Epithelial cell of proximal tubule (primary cell): Measurements from ENCODE around the gene LYPLA2. TPM values are rescaled to one million over a fixed set of nuclear protein-coding genes. Genes with fewer than 3 reads are reported as not detected.

Experiments
- DNase-seq: peaks from one replicate; pipeline ENCODE4 v3.0.0-alpha.2; 2011; ENCODE audit warnings: low read depth
- H3K4me3 ChIP-seq: 2 replicates; pipeline ENCODE4 v1.5.1; 2011; ENCODE audit warnings: low read depth, mild to moderate bottlenecking, low read length
- total RNA-seq: library from RNA; depleted of rRNA; stranded (reverse); fragments of >200 nt; gene quantifications from 2 replicates; pipeline ENCODE4 v1.2.3, GENCODE V29; 2015
- TF ChIP-seq, protein P1 (sequence below): conservative IDR thresholded peaks from 2 replicates; pipeline ENCODE4 v1.5.1; 2012; ENCODE audit warnings: low read depth, mild to moderate bottlenecking, low read length

Gene LYPLA2
- total RNA-seq, 1 donor from 2014 or later: 129 TPM

DNA sequence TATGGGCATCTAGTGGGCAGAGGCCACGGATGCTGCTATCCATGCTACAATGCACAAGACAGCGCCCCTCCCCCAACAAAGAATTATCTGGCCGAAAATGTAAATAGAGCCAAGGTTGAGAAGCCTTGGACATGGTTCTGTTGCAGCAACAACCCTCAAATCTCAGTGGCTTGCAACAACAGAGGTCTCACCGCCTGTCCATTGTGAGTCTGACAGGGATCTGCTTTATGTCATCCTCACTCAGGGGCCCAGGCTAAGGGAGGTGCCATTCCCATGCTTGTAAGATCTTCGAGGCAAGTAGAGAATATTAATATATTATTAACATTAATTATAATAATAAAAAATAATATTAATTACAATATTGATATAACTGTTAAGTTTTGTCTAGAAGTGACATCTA, 22.2 kb upstream of the LYPLA2 start:
- H3K4me3 ChIP-seq: no peak overlapping the region
- no peak for DNase-seq
- TF ChIP-seq, protein P1, sequence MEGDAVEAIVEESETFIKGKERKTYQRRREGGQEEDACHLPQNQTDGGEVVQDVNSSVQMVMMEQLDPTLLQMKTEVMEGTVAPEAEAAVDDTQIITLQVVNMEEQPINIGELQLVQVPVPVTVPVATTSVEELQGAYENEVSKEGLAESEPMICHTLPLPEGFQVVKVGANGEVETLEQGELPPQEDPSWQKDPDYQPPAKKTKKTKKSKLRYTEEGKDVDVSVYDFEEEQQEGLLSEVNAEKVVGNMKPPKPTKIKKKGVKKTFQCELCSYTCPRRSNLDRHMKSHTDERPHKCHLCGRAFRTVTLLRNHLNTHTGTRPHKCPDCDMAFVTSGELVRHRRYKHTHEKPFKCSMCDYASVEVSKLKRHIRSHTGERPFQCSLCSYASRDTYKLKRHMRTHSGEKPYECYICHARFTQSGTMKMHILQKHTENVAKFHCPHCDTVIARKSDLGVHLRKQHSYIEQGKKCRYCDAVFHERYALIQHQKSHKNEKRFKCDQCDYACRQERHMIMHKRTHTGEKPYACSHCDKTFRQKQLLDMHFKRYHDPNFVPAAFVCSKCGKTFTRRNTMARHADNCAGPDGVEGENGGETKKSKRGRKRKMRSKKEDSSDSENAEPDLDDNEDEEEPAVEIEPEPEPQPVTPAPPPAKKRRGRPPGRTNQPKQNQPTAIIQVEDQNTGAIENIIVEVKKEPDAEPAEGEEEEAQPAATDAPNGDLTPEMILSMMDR: no peak

DNA sequence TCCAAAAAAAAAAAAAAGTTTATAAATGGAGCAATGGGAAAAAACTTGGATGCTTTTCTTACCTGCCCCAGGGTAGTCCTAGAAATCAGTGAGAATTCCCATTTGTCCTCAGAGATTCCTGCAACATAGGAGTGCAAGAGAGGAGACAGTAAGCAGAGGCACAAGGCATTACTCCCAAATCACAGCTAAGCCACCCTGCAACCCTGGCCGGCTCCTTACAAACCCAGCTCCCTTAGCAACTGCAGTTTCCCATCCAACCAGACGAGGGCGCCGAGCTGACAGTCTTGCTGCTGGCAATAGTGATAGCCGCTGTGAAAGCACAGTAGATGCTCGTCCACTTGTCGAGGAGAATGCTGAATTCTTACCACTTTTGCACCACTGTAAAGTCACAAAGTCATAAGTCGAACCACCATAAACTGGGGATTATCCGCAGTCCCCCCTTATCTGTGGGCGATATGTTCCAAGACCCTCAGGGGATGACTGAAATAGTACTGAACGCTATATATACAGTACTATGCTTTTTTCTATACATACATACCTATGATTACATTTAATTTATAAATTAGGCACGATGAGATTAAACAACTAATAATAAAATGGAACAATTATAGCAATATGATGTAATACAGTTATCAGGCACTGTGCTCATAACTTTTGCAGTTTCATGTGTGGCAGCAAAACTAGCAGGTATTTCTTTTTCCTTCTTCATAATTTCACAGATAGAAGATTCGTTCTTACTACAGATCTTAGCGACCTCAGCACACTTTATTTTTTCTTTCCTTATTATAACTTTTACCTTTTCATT, 18.7 kb upstream of the LYPLA2 start:
- no peak overlapping the region for H3K4me3 ChIP-seq
- TF ChIP-seq, protein P1: peak; percentile 97
- no peak for DNase-seq

DNA sequence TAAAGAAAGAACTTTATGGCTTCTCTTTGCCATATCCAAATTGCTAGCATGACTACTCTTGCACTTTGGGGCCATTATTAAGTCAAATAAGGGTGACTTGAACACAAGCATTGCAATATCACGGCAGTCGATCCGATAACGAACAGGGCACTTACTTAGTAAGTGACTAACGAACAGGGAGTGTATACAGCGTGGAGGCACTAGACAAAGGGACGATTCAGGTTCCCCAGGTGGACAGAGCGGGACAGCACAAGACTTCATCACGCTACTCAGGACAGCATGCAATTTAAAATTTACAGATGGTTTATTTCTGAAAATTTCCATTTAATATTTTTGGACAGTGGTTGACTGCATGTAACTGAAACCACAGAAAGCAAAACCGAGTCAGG, 18.1 kb upstream of the LYPLA2 start:
- H3K4me3 ChIP-seq: no peak overlapping the region
- TF ChIP-seq, protein P1: no peak
- DNase-seq: no peak

DNA sequence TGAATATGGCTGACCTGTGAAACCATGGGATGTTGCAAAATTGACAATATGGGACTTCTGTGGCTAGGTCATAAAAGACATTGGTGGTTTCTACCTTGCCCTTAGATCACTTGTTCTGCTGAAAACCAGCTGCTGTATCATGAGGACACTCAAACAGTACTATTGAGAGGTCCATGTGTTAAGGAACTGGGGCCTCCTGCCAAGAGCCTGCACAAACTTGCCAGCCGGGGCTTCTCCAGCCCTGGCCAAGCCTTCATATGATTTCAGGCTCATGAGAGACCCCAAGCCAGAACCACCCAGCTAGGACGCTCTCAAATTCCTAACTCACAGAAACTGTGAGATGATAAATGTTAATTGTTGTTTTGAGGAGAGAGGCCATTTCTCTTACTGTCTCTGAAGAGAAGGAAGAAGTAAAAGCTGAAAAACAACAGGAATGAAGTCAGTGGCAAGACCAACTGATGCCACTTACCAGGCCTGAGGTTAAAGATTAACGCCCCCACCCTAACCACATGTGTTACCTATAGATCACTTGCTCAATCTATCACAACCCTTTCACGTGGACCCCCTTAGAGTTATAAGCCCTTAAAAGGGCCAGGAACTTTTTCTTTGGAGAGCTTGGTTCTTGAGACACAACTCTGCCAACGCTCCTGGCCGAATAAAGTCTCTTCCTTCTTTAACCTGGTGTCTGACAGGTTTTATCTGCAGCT, 16.6 kb upstream of the LYPLA2 start:
- TF ChIP-seq, protein P1: no peak
- DNase-seq: no peak
- no peak overlapping the region for H3K4me3 ChIP-seq

DNA sequence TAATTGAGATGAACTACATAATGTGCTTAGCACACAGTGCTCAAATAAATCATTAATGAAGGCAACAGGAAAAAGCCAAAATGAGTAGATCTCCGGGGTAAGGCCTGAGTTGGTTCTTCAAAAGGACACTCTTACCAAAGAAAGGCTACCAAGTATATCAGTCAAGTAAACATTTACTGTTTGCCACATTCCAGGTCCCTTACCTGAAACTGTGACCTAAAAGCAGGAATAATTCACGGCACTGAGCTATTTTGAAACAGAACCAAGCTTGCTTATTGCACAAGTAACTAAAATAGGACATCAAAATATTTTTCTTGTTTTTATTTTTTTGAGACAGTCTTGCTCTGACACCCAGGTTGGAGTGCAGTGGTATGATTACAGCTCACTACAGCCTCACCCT, 14.7 kb upstream of the LYPLA2 start:
- no peak overlapping the region for H3K4me3 ChIP-seq
- no peak for DNase-seq
- TF ChIP-seq, protein P1: no peak

DNA sequence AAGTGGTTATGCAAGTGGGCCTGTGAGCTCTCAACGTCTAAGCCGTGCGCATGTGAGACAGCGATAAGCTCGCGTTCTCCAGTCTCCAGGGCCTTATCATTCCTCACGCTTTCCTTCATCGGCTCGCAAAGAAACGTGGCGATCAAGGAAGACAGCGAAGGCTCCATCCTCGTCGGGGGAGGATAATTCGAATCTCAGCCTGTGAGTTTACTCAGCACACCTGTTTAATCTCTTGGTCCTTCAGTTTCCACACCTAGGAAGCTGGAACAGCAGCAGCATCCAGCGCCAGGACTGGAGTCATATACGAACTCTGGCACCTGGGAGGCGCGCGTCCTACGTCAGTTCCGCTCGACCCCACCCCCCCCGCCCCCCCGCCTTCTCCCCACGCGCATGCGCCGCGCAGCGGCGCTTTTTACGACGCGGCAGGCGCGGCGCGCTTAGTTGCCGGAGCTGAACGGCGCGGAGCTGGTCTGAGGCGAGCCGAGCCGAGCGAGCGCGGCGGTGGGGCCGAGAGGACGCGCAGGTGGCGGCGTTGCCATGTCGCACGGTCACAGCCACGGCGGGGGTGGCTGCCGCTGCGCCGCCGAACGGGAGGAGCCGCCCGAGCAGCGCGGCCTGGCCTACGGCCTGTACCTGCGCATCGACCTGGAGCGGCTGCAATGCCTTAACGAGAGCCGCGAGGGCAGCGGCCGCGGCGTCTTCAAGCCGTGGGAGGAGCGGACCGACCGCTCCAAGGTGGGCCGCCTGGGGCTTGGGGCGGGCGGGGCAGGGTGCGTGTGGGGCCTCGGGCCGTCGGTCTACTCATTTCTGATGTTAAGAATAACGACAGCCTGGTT, 12.7 kb upstream of the LYPLA2 start, which contains the start of gene PITHD1:
Gene PITHD1, plus strand, starts transcription at position 440 of the 836 bp plus-strand sequence. Its CDS starts 98 bp downstream, at position 538.
- peak within 1 kb of the TSS; percentile 95 for H3K4me3 ChIP-seq
- DNase-seq: no peak
- TF ChIP-seq, protein P1: no peak
